IPS-15b (cell line): ENCODE measurements around the gene HSPB7.
A peak's percentile ranks its signal among the peaks of the same experiment; 100 is the strongest.
"Not testable (repeated sequence)": the region's sequence is repeated elsewhere in the genome, so short reads cannot be mapped to it uniquely, and the experiment has no call there.

Experiments used
- H3K27me3 ChIP-seq: one replicate; pipeline ENCODE4 v1.6.1; 2013; ENCODE audit warnings: low read length; ENCODE audit not compliant: control insufficient read depth, insufficient read depth
- H3K36me3 ChIP-seq: one replicate; pipeline ENCODE4 v1.6.1; 2013; ENCODE audit warnings: low read length; ENCODE audit not compliant: control insufficient read depth, insufficient read depth
- H3K4me1 ChIP-seq: one replicate; pipeline ENCODE4 v1.6.1; 2013; ENCODE audit warnings: mild to moderate bottlenecking, low read length; ENCODE audit not compliant: control insufficient read depth, insufficient read depth
- H3K4me3 ChIP-seq: one replicate; pipeline ENCODE4 v1.5.1; 2013; ENCODE audit warnings: low read depth, low read length
- H3K9ac ChIP-seq: one replicate; pipeline ENCODE4 v1.6.1; 2013; ENCODE audit warnings: low read depth, mild to moderate bottlenecking, low read length
- H3K9me3 ChIP-seq: one replicate; pipeline ENCODE4 v1.6.1; 2013; ENCODE audit warnings: mild to moderate bottlenecking, low read length; ENCODE audit not compliant: control insufficient read depth, insufficient read depth

Gene HSPB7

GRCh38 chr1:16057314-16057915 is 39.6 kb upstream of the HSPB7 start:
- H3K9ac ChIP-seq, H3K27me3 ChIP-seq, H3K36me3 ChIP-seq, H3K4me1 ChIP-seq, H3K4me3 ChIP-seq, H3K9me3 ChIP-seq: not testable (repeated sequence)

GRCh38 chr1:16056521-16056912 is 38.7 kb upstream of the HSPB7 start:
- not testable (repeated sequence) for H3K4me1 ChIP-seq, H3K9ac ChIP-seq, H3K9me3 ChIP-seq, H3K4me3 ChIP-seq, H3K36me3 ChIP-seq, H3K27me3 ChIP-seq

GRCh38 chr1:16055613-16056520 is 38.0 kb upstream of the HSPB7 start:
- Histone ChIP-seq H3K36me3 (no peaks in the 10 kb centered on the region), H3K9me3 (no peaks in the 10 kb centered on the region), H3K4me1 (peaks cover 5% of the 10 kb centered on the region), H3K9ac (no peak overlapping the region), H3K27me3 (no peaks in the 10 kb centered on the region), H3K4me3 (peak overlapping the region; percentile 23)

- Histone ChIP-seq H3K36me3 (no peaks in the 10 kb centered on the region), H3K4me1 (peaks cover 5% of the 10 kb centered on the region), H3K4me3 (no peak overlapping the region), H3K9me3 (no peaks in the 10 kb centered on the region), H3K9ac (no peak overlapping the region), H3K27me3 (no peaks in the 10 kb centered on the region)
Observed at GRCh38 chr1:16054598-16055540, 37.0 kb upstream of the HSPB7 start.

- H3K9ac ChIP-seq: no peak overlapping the region
- H3K4me1 ChIP-seq: peaks cover 5% of the 10 kb centered on the region
- no peaks in the 10 kb centered on the region for H3K27me3 ChIP-seq
Observed at GRCh38 chr1:16053781-16054502, 36.1 kb upstream of the HSPB7 start.

GRCh38 chr1:16051949-16052348 is 34.1 kb upstream of the HSPB7 start:
- H3K9ac ChIP-seq, H3K27me3 ChIP-seq, H3K36me3 ChIP-seq, H3K4me1 ChIP-seq, H3K4me3 ChIP-seq, H3K9me3 ChIP-seq: not testable (repeated sequence)

More at GRCh38 chr1:16053781-16054502, 36.1 kb upstream of the HSPB7 start:
- Histone ChIP-seq H3K9me3 (no peaks in the 10 kb centered on the region), H3K4me3 (no peak overlapping the region), H3K36me3 (no peaks in the 10 kb centered on the region)

GRCh38 chr1:16051039-16051438 is 33.2 kb upstream of the HSPB7 start:
- Histone ChIP-seq H3K36me3 (no peaks in the 10 kb centered on the region), H3K9ac (no peak overlapping the region), H3K4me3 (no peak overlapping the region), H3K4me1 (peaks cover 5% of the 10 kb centered on the region), H3K27me3 (peaks cover 2% of the 10 kb centered on the region), H3K9me3 (no peaks in the 10 kb centered on the region)

- Histone ChIP-seq H3K9ac (no peak overlapping the region), H3K36me3 (no peaks in the 10 kb centered on the region), H3K27me3 (peaks cover 2% of the 10 kb centered on the region), H3K4me3 (no peak overlapping the region), H3K9me3 (no peaks in the 10 kb centered on the region), H3K4me1 (no peaks in the 10 kb centered on the region)
Observed at GRCh38 chr1:16050328-16050727, 32.5 kb upstream of the HSPB7 start.

GRCh38 chr1:16048573-16049189 is 30.8 kb upstream of the HSPB7 start:
- H3K9me3 ChIP-seq: no peaks in the 10 kb centered on the region
- H3K4me3 ChIP-seq: peak overlapping the region; percentile 62
- H3K36me3 ChIP-seq: no peaks in the 10 kb centered on the region
- H3K9ac ChIP-seq: peak overlapping the region; percentile 14
- H3K27me3 ChIP-seq: peaks cover 2% of the 10 kb centered on the region
- H3K4me1 ChIP-seq: no peaks in the 10 kb centered on the region

- peak overlapping the region; percentile 26 for H3K4me3 ChIP-seq
Observed at GRCh38 chr1:16047791-16048475, 30.1 kb upstream of the HSPB7 start.

More at GRCh38 chr1:16047791-16048475, 30.1 kb upstream of the HSPB7 start:
- Histone ChIP-seq H3K36me3 (no peaks in the 10 kb centered on the region), H3K9ac (no peak overlapping the region), H3K4me1 (no peaks in the 10 kb centered on the region), H3K9me3 (no peaks in the 10 kb centered on the region), H3K27me3 (peaks cover 2% of the 10 kb centered on the region)
